HepG2 (cell line): Measurements from ENCODE around the gene FAAH2.

Experiments used
- BHLHE40 ChIP-seq: IDR thresholded peaks from 2 replicates; pipeline ENCODE4 v1.6.1; 2011; ENCODE audit warnings: low read length, improper control_type of control experiment
- CTCF ChIP-seq: sonication (generic); formaldehyde crosslinking; IDR thresholded peaks from 2 replicates; pipeline ENCODE4 v1.5.0; 2020; ENCODE audit warnings: mild to moderate bottlenecking, missing genetic modification reagents, moderate library complexity
- NR2C2 ChIP-seq: sonication (generic); formaldehyde crosslinking; IDR thresholded peaks from 2 replicates; pipeline ENCODE4 v1.4.0; 2020; ENCODE audit warnings: missing genetic modification reagents, mild to moderate bottlenecking, moderate library complexity, borderline replicate concordance
- SP1 ChIP-seq, 2 experiments: fragments of 450-650 bp in 1 of 2; sonication (generic) in 1 of 2; formaldehyde crosslinking in 1 of 2; IDR thresholded peaks; 2 replicates each; pipeline versions ENCODE4 v1.4.0 to v1.6.1; 2016 to 2020; ENCODE audit warnings: missing genetic modification reagents in 1 of 2
- ZBTB10 ChIP-seq: sonication (generic); formaldehyde crosslinking; IDR thresholded peaks from 2 replicates; pipeline ENCODE4 v1.4.0; 2020; ENCODE audit warnings: missing genetic modification reagents, borderline replicate concordance
- ZBTB42 ChIP-seq: sonication (generic); formaldehyde crosslinking; IDR thresholded peaks from 2 replicates; pipeline ENCODE4 v1.5.0; 2020; ENCODE audit warnings: mild to moderate bottlenecking, missing genetic modification reagents
- ZNF121 ChIP-seq: sonication (generic); formaldehyde crosslinking; IDR thresholded peaks from 2 replicates; pipeline ENCODE4 v1.5.0; 2020; ENCODE audit warnings: mild to moderate bottlenecking, missing genetic modification reagents
- TF ChIP-seq, protein P1 (sequence below): sonication (generic); formaldehyde crosslinking; IDR thresholded peaks from 2 replicates; pipeline ENCODE4 v1.4.0; 2020; ENCODE audit warnings: missing genetic modification reagents

DNA sequence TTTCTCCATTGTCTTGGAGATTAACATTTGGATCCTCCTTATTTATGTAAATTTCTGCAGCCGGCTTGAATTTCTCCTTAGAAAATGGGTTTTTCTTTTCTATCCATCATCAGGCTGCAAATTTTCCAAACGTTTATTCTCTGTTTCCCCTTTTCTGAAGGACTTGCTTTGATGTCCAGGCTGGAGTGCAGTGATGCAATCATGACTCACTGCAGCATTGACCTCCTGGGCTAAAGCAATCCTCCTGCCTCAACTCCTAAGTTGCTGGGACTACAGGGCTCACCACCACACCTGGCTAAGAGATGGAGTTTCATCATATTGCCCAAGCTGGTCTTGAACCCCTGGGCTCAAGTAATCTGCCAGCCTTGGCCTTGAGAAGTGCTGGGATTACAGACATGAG lies 161.3 kb downstream of the FAAH2 start:
- TF ChIP-seq, protein P1, sequence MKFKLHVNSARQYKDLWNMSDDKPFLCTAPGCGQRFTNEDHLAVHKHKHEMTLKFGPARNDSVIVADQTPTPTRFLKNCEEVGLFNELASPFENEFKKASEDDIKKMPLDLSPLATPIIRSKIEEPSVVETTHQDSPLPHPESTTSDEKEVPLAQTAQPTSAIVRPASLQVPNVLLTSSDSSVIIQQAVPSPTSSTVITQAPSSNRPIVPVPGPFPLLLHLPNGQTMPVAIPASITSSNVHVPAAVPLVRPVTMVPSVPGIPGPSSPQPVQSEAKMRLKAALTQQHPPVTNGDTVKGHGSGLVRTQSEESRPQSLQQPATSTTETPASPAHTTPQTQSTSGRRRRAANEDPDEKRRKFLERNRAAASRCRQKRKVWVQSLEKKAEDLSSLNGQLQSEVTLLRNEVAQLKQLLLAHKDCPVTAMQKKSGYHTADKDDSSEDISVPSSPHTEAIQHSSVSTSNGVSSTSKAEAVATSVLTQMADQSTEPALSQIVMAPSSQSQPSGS (CRISPR knock-in tag): no peak
- TF ChIP-seq SP1 (IDR thresholded peaks at IDR 0.05): no peak
- TF ChIP-seq SP1 (CRISPR knock-in tag; IDR thresholded peaks at IDR 0.05): no peak
- TF ChIP-seq ZBTB42 (CRISPR knock-in tag): no peak
- no peak for TF ChIP-seq BHLHE40
- no peak for TF ChIP-seq ZBTB10 (CRISPR knock-in tag)
- TF ChIP-seq NR2C2 (CRISPR knock-in tag): no peak
- TF ChIP-seq ZNF121 (CRISPR knock-in tag): no peak
- no peak for TF ChIP-seq CTCF (CRISPR knock-in tag)
